ENCODE data around the gene KCNK13. TPM values are rescaled to one million over a fixed set of nuclear protein-coding genes. Genes with fewer than 3 reads are reported as not detected.

KCNK13 gene
- total RNA-seq, 1 experiment from 2014 or later, result not detected

GRCh38 chr14:90168425-90169105 is 106.8 kb downstream of the KCNK13 start:
- Mint-ChIP-seq H3K27ac (ENCODE audit: low read depth, unreplicated experiment) (no peak overlapping the region), H3K36me3 (ENCODE audit: insufficient read depth, unreplicated experiment) (peaks cover 6% of the 10 kb centered on the region), H3K4me1 (ENCODE audit: insufficient read depth, unreplicated experiment) (no peaks in the 10 kb centered on the region), H3K4me3 (ENCODE audit: unreplicated experiment) (no peak overlapping the region), H3K9me3 (ENCODE audit: unreplicated experiment) (no peaks in the 10 kb centered on the region), H3K27me3 (ENCODE audit: insufficient read depth, unreplicated experiment) (peaks cover under 1% of the 10 kb centered on the region)
- intact Hi-C loops (cut with micrococcal nuclease), result no loop called here
- DNase-seq (ENCODE audit: unreplicated experiment), result no peak
- ChIA-PET POLR2A (interaction anchor here (0.9 kb wide), 1 partner anchor 613 kb away, joined by 3 read pairs; no protein-coding TSS in a partner anchor), CTCF (no interaction called here)
- no peak for TF ChIP-seq CTCF (IDR thresholded peaks at IDR 0.05; ENCODE audit: unreplicated experiment)
- BruUV-seq (replicated peaks), result no TSS peak

- CTCF ChIA-PET, result interaction anchor here (1.3 kb wide), 1 partner anchor 202 kb away, joined by 3 read pairs; no protein-coding TSS in a partner anchor
- Mint-ChIP-seq H3K4me3 (ENCODE audit: unreplicated experiment) (no peak overlapping the region), H3K36me3 (ENCODE audit: insufficient read depth, unreplicated experiment) (peaks cover 6% of the 10 kb centered on the region), H3K27me3 (ENCODE audit: insufficient read depth, unreplicated experiment) (no peaks in the 10 kb centered on the region), H3K9me3 (ENCODE audit: unreplicated experiment) (no peaks in the 10 kb centered on the region), H3K4me1 (ENCODE audit: insufficient read depth, unreplicated experiment) (no peaks in the 10 kb centered on the region), H3K27ac (ENCODE audit: low read depth, unreplicated experiment) (no peak overlapping the region)
- intact Hi-C loops (cut with micrococcal nuclease), result no loop called here
- POLR2A ChIA-PET, result no interaction called here
- TF ChIP-seq CTCF (IDR thresholded peaks at IDR 0.05; ENCODE audit: unreplicated experiment), result no peak
- no TSS peak for BruUV-seq (replicated peaks)
- DNase-seq (ENCODE audit: unreplicated experiment), result no peak
Measured at GRCh38 chr14:90175631-90176030, 113.8 kb downstream of the KCNK13 start.

- no TSS peak for BruUV-seq (replicated peaks)
- Mint-ChIP-seq H3K27ac (ENCODE audit: low read depth, unreplicated experiment) (no peak overlapping the region), H3K36me3 (ENCODE audit: insufficient read depth, unreplicated experiment) (no peaks in the 10 kb centered on the region), H3K9me3 (ENCODE audit: unreplicated experiment) (no peaks in the 10 kb centered on the region), H3K4me1 (ENCODE audit: insufficient read depth, unreplicated experiment) (no peaks in the 10 kb centered on the region), H3K4me3 (ENCODE audit: unreplicated experiment) (no peak overlapping the region), H3K27me3 (ENCODE audit: insufficient read depth, unreplicated experiment) (no peaks in the 10 kb centered on the region)
- TF ChIP-seq CTCF (IDR thresholded peaks at IDR 0.05; ENCODE audit: unreplicated experiment), result no peak
- intact Hi-C loops (cut with micrococcal nuclease), result no loop called here
- ChIA-PET CTCF (no interaction called here), POLR2A (no interaction called here)
- DNase-seq (ENCODE audit: unreplicated experiment), result no peak
Measured at GRCh38 chr14:90177539-90178189, 115.9 kb downstream of the KCNK13 start.

- H3K36me3 Mint-ChIP-seq (ENCODE audit: insufficient read depth, unreplicated experiment), result no peaks in the 10 kb centered on the region
- H3K27ac Mint-ChIP-seq (ENCODE audit: low read depth, unreplicated experiment), result no peak overlapping the region
- BruUV-seq (replicated peaks), result no TSS peak
- no peaks in the 10 kb centered on the region for H3K9me3 Mint-ChIP-seq (ENCODE audit: unreplicated experiment)
- no peak for TF ChIP-seq CTCF (IDR thresholded peaks at IDR 0.05; ENCODE audit: unreplicated experiment)
- no peaks in the 10 kb centered on the region for H3K27me3 Mint-ChIP-seq (ENCODE audit: insufficient read depth, unreplicated experiment)
- no peaks in the 10 kb centered on the region for H3K4me1 Mint-ChIP-seq (ENCODE audit: insufficient read depth, unreplicated experiment)
- POLR2A ChIA-PET, result no interaction called here
- no peak overlapping the region for H3K4me3 Mint-ChIP-seq (ENCODE audit: unreplicated experiment)
- DNase-seq (ENCODE audit: unreplicated experiment), result no peak
- intact Hi-C loops (cut with micrococcal nuclease), result no loop called here
- CTCF ChIA-PET, result interaction anchor here (0.7 to 1.1 kb wide), 4 partner anchors 15 to 1321 kb away, joined by 3 to 5 read pairs (median 4); no protein-coding TSS in a partner anchor
Measured at GRCh38 chr14:90179357-90179756, 117.6 kb downstream of the KCNK13 start.

Measured in MCF 10A (cell line).